Parathyroid adenoma (tissue), 2 donors: ENCODE results near the gene SST.

Experiments
- H2AFZ ChIP-seq: fragments of 300-600 bp; sonication (generic); one replicate; pipeline ENCODE4 v1.7.0; 2017; ENCODE audit warnings: antibody characterized with exemption, mild to moderate bottlenecking
- H3K27ac ChIP-seq: fragments of 300-600 bp; sonication (generic); one replicate; pipeline ENCODE4 v1.7.0; 2017
- H3K27me3 ChIP-seq: fragments of 300-600 bp; sonication (generic); one replicate; pipeline ENCODE4 v1.7.0; 2017; ENCODE audit warnings: low read length; ENCODE audit not compliant: control insufficient read depth, insufficient read depth
- H3K36me3 ChIP-seq: fragments of 300-600 bp; sonication (generic); one replicate; pipeline ENCODE4 v1.7.0; 2017; ENCODE audit warnings: low read length; ENCODE audit not compliant: control insufficient read depth, insufficient read depth
- H3K4me1 ChIP-seq: fragments of 300-600 bp; sonication (generic); one replicate; pipeline ENCODE4 v1.7.0; 2017; ENCODE audit warnings: control low read depth
- H3K4me2 ChIP-seq: fragments of 300-600 bp; sonication (generic); one replicate; pipeline ENCODE4 v1.7.0; 2017; ENCODE audit warnings: low read length
- H3K4me3 ChIP-seq: fragments of 300-600 bp; sonication (generic); one replicate; pipeline ENCODE4 v1.7.0; 2017; ENCODE audit warnings: low read depth, low read length
- H3K79me2 ChIP-seq: fragments of 300-600 bp; sonication (generic); one replicate; pipeline ENCODE4 v1.7.0; 2017; ENCODE audit warnings: control low read depth
- H3K9ac ChIP-seq: fragments of 300-600 bp; sonication (generic); one replicate; pipeline ENCODE4 v1.7.0; 2017; ENCODE audit warnings: mild to moderate bottlenecking
- H3K9me3 ChIP-seq: fragments of 300-600 bp; sonication (generic); one replicate; pipeline ENCODE4 v1.7.0; 2017; ENCODE audit warnings: low read length; ENCODE audit not compliant: control insufficient read depth
- TF ChIP-seq, protein P1 (sequence below): fragments of 300-600 bp; sonication (generic); IDR thresholded peaks from one replicate; pipeline ENCODE4 v1.7.0; 2017; ENCODE audit warnings: antibody characterized with exemption, mild to moderate bottlenecking
- donor health status: primary hyperparathyroidism.

SST gene

DNA sequence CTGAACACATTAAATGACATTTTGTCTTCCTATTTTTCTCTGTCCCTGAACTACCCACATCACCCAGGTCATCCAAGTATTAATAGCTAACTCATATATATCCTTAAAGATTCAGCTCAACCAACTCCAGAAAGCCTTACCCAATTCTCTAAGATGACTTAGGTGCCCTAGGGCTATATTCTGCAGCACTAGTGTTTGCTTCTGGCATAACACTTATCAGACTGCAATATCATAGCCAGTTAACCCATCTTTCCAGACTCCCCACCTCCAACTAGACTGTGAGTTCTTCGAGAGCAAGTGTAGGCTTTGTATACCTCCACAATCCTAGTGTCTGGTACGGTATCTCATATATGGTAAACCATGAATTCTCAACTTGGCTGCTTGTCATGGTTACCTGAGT lies 50.7 kb downstream of the SST start:
- Histone ChIP-seq H3K27me3 (no peaks in the 10 kb centered on the region), H3K9ac (no peak overlapping the region), H3K9me3 (no peaks in the 10 kb centered on the region), H3K4me1 (no peaks in the 10 kb centered on the region), H3K4me2 (no peak overlapping the region), H3K36me3 (no peaks in the 10 kb centered on the region), H3K79me2 (no peaks in the 10 kb centered on the region), H3K27ac (no peak overlapping the region), H3K4me3 (no peak overlapping the region), H2AFZ (no peak overlapping the region)
- TF ChIP-seq, protein P1, sequence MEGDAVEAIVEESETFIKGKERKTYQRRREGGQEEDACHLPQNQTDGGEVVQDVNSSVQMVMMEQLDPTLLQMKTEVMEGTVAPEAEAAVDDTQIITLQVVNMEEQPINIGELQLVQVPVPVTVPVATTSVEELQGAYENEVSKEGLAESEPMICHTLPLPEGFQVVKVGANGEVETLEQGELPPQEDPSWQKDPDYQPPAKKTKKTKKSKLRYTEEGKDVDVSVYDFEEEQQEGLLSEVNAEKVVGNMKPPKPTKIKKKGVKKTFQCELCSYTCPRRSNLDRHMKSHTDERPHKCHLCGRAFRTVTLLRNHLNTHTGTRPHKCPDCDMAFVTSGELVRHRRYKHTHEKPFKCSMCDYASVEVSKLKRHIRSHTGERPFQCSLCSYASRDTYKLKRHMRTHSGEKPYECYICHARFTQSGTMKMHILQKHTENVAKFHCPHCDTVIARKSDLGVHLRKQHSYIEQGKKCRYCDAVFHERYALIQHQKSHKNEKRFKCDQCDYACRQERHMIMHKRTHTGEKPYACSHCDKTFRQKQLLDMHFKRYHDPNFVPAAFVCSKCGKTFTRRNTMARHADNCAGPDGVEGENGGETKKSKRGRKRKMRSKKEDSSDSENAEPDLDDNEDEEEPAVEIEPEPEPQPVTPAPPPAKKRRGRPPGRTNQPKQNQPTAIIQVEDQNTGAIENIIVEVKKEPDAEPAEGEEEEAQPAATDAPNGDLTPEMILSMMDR, result no peak
